PC-3 (cell line): ENCODE data around the gene SEC31B.

Source experiments
- EZH2 ChIP-seq: fragments of 300-600 bp; sonication (generic); IDR thresholded peaks from one replicate; pipeline ENCODE4 v1.6.1; 2017; ENCODE audit warnings: antibody characterized with exemption, mild to moderate bottlenecking, low read length; ENCODE audit not compliant: unreplicated experiment
- TF ChIP-seq, protein P1 (sequence below): fragments of 300-600 bp; sonication (generic); conservative IDR thresholded peaks from 2 replicates; pipeline ENCODE4 v1.5.1; 2017; ENCODE audit warnings: antibody characterized with exemption, low read depth, mild to moderate bottlenecking, low read length

DNA sequence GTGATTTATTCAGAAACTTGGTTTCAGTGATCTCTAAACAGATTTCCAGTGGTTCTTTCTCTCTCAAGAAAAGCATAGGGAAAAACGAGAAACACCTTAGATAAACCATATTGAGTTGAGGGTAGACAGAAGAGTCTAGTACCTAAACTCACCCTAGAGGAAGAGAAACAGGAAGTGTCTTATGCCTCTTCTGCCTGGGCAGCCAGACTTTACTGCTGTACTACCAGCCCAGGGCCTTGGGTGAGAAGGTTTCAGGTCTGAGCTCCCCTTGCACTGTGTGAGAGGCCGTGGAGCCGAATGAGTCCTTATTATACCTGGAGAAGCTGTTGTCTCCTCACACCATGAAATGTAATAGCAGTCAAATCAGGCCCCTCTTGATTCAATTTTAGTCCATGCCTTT lies 34.3 kb upstream of the SEC31B start:
- TF ChIP-seq, protein P1, sequence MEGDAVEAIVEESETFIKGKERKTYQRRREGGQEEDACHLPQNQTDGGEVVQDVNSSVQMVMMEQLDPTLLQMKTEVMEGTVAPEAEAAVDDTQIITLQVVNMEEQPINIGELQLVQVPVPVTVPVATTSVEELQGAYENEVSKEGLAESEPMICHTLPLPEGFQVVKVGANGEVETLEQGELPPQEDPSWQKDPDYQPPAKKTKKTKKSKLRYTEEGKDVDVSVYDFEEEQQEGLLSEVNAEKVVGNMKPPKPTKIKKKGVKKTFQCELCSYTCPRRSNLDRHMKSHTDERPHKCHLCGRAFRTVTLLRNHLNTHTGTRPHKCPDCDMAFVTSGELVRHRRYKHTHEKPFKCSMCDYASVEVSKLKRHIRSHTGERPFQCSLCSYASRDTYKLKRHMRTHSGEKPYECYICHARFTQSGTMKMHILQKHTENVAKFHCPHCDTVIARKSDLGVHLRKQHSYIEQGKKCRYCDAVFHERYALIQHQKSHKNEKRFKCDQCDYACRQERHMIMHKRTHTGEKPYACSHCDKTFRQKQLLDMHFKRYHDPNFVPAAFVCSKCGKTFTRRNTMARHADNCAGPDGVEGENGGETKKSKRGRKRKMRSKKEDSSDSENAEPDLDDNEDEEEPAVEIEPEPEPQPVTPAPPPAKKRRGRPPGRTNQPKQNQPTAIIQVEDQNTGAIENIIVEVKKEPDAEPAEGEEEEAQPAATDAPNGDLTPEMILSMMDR, result no peak
- no peak for TF ChIP-seq EZH2
